HUES6 (cell line): ENCODE data around the gene DACT3.

Source experiments
- H3K27ac ChIP-seq: 2 replicates; pipeline ENCODE4 v1.7.0; 2013; ENCODE audit warnings: low read depth, mild to moderate bottlenecking, low read length, inconsistent platforms
- H3K27me3 ChIP-seq: 2 replicates; pipeline ENCODE4 v1.6.1; 2013; ENCODE audit warnings: low read length; ENCODE audit not compliant: control insufficient read depth, insufficient read depth
- H3K36me3 ChIP-seq: 2 replicates; pipeline ENCODE4 v1.6.1; 2013; ENCODE audit warnings: low read length; ENCODE audit not compliant: control insufficient read depth, insufficient read depth
- H3K4me1 ChIP-seq: 2 replicates; pipeline ENCODE4 v1.6.1; 2013; ENCODE audit warnings: low read length; ENCODE audit not compliant: control insufficient read depth, insufficient read depth
- H3K4me3 ChIP-seq: 2 replicates; pipeline ENCODE4 v1.5.1; 2013; ENCODE audit warnings: low read depth, low read length
- H3K9ac ChIP-seq: one replicate; pipeline ENCODE4 v1.6.1; 2013; ENCODE audit warnings: mild to moderate bottlenecking, low read length
- H3K9me3 ChIP-seq: 2 replicates; pipeline ENCODE4 v1.6.1; 2013; ENCODE audit warnings: low read depth, low read length; ENCODE audit not compliant: control insufficient read depth, insufficient read depth

Gene DACT3, protein sequence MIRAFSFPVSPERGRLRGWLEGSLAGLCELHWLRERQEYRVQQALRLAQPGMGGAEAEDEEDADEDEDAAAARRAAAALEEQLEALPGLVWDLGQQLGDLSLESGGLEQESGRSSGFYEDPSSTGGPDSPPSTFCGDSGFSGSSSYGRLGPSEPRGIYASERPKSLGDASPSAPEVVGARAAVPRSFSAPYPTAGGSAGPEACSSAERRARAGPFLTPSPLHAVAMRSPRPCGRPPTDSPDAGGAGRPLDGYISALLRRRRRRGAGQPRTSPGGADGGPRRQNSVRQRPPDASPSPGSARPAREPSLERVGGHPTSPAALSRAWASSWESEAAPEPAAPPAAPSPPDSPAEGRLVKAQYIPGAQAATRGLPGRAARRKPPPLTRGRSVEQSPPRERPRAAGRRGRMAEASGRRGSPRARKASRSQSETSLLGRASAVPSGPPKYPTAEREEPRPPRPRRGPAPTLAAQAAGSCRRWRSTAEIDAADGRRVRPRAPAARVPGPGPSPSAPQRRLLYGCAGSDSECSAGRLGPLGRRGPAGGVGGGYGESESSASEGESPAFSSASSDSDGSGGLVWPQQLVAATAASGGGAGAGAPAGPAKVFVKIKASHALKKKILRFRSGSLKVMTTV

GRCh38 chr19:46661020-46661731 is at the start of gene DACT3:
Gene DACT3 (minus strand): TSS chr19:46661182. CDS start chr19:46661064, 118 bp downstream.
- Histone ChIP-seq H3K27ac (no peak within 1 kb of the TSS; the same call in 1 of the 2 replicates), H3K36me3 (no peaks in the 10 kb centered on the region), H3K4me3 (peak within 1 kb of the TSS; percentile 49), H3K4me1 (peaks cover 15% of the 10 kb centered on the region), H3K9me3 (no peaks in the 10 kb centered on the region), H3K9ac (peak within 1 kb of the TSS; percentile 61), H3K27me3 (peaks cover 22% of the 10 kb centered on the region; the same call in 1 of the 2 replicates)

- Histone ChIP-seq H3K36me3 (peaks cover 39% of the 10 kb centered on the region), H3K9ac (no peak overlapping the region), H3K27ac (no peak overlapping the region), H3K27me3 (no peaks in the 10 kb centered on the region), H3K4me3 (no peak overlapping the region), H3K9me3 (no peaks in the 10 kb centered on the region), H3K4me1 (peaks cover 13% of the 10 kb centered on the region)
These were observed 49.7 kb upstream of the DACT3 start for GRCh38 chr19:46710687-46711086.

- no peak overlapping the region for H3K9ac ChIP-seq
- H3K4me1 ChIP-seq, result no peaks in the 10 kb centered on the region
- H3K4me3 ChIP-seq, result no peak overlapping the region
- peaks cover 74% of the 10 kb centered on the region for H3K36me3 ChIP-seq
- H3K27me3 ChIP-seq, result no peaks in the 10 kb centered on the region
- no peaks in the 10 kb centered on the region for H3K9me3 ChIP-seq
- no peak overlapping the region for H3K27ac ChIP-seq
These were observed 43.5 kb upstream of the DACT3 start for GRCh38 chr19:46704379-46705076.

- Histone ChIP-seq H3K36me3 (peaks cover 65% of the 10 kb centered on the region), H3K27me3 (no peaks in the 10 kb centered on the region), H3K9ac (no peak overlapping the region), H3K27ac (no peak overlapping the region), H3K9me3 (no peaks in the 10 kb centered on the region), H3K4me3 (no peak overlapping the region), H3K4me1 (peaks cover 5% of the 10 kb centered on the region)
These were observed 39.7 kb upstream of the DACT3 start for GRCh38 chr19:46700704-46701103.

GRCh38 chr19:46698395-46699321 is 37.7 kb upstream of the DACT3 start:
- Histone ChIP-seq H3K27ac (no peak overlapping the region), H3K36me3 (peaks cover 78% of the 10 kb centered on the region), H3K9ac (no peak overlapping the region), H3K9me3 (no peaks in the 10 kb centered on the region), H3K27me3 (no peaks in the 10 kb centered on the region), H3K4me3 (no peak overlapping the region), H3K4me1 (peaks cover 5% of the 10 kb centered on the region)

DNA sequence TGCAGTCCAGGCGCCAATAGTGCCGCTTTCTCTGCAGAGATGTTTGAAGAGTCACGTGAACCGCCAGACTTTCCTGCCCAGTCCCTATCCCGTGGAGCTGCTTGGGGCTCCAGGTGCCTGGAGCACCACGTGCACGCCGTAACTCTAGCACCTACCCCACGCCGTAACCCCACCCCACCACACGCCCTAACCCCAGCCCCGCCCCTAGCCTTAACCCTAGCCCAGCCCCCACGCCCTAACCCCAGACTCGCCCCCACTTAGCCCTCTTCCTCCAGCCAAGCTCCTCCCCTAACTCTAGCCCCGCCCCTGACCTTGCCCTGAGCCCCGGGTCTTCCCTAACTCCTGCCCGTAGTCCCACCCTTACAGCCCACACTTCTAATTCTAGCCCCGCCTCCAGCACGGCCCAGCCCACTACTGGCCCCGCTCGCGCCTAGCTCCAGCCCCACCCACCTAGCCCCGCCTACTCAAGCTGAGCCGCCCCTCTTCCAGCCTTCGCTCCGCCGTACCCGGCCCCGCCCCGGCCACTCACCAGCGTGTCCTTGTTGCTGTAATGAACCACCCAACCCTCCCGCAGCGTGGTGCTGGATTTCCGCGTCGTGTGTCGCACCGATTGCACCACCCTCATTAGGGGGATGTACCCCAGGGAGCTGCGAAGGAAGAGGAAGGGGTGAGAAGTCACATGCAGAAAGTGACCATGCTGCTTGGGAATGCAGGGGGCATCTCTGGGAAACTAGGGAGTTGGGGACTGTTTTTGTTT is 36.4 kb upstream of the DACT3 start:
- Histone ChIP-seq H3K9me3 (no peaks in the 10 kb centered on the region), H3K4me3 (peak overlapping the region; percentile 46), H3K27me3 (no peaks in the 10 kb centered on the region), H3K9ac (peak overlapping the region; percentile 43), H3K27ac (no peak overlapping the region), H3K4me1 (peaks cover 5% of the 10 kb centered on the region), H3K36me3 (peaks cover 81% of the 10 kb centered on the region)

DNA sequence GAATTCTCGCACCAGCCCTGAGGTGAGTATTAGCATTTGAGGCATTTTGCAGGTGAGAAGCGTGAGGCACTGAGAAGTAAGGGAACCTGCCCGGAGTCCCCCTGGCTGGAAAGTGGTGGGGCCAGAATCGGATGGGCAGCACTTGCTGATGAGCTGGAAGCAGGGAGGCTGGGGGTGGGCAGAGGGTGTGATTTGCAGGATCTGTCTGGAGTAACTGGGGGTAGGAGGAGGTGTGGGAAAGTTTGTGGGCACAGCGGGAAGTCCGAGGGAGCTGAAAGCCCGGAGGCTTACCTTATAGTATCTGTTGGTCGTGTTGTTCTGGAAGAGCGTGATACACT is 35.9 kb upstream of the DACT3 start:
- Histone ChIP-seq H3K27ac (no peak overlapping the region), H3K27me3 (no peaks in the 10 kb centered on the region), H3K4me3 (peak overlapping the region; percentile 46), H3K9ac (peak overlapping the region; percentile 27), H3K4me1 (peaks cover 5% of the 10 kb centered on the region), H3K9me3 (no peaks in the 10 kb centered on the region), H3K36me3 (peaks cover 81% of the 10 kb centered on the region)

GRCh38 chr19:46696052-46696451 is 35.1 kb upstream of the DACT3 start:
- Histone ChIP-seq H3K27me3 (no peaks in the 10 kb centered on the region), H3K9ac (no peak overlapping the region), H3K36me3 (peaks cover 82% of the 10 kb centered on the region), H3K27ac (no peak overlapping the region), H3K4me3 (no peak overlapping the region), H3K4me1 (peaks cover 5% of the 10 kb centered on the region), H3K9me3 (no peaks in the 10 kb centered on the region)

GRCh38 chr19:46693760-46694159 is 32.8 kb upstream of the DACT3 start:
- Histone ChIP-seq H3K4me1 (peaks cover 5% of the 10 kb centered on the region), H3K27me3 (no peaks in the 10 kb centered on the region), H3K9me3 (no peaks in the 10 kb centered on the region), H3K4me3 (no peak overlapping the region), H3K36me3 (peaks cover 82% of the 10 kb centered on the region), H3K9ac (no peak overlapping the region), H3K27ac (no peak overlapping the region)
